ENCODE results near the gene ADGRG1.

The ADGRG1 gene

DNA sequence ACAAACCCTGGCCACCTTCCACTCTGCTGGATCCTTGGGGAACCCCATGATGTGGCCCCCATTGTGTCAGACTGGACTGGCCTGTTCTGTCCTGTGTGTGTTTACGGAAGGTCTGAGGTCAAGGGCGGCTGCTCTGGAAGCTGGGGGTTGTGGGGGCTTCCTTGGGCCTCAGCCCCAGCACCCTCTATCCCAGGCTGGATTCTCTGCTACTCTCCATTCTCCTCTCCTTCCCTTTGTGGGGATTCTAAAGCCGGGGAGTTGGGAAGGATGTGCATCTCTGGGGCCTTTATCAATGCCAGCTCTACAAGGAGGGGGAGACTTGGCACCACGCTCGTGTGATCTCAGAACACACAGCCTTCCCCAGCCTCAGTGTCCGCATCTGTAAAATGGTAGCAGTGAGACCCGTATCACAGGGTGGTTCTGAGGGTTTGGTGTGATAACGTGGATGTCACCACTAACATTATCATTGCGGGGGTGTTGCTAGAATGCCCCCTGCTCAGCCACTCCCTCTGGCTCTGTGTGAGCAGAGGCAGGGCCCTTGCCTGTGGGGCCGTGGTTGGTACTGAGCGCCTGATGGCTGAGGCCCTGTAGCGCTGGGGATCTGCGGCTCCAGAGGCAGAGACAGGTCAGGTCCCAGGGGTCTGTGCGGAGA is 18.1 kb downstream of the ADGRG1 start:
- Histone ChIP-seq H3K9ac (ENCODE audit: low read length) (no peak overlapping the region), H3K27me3 (ENCODE audit: control insufficient read depth, insufficient read depth, low read length) (no peaks in the 10 kb centered on the region), H3K27ac (ENCODE audit: low read depth, low read length) (no peak overlapping the region), H3K36me3 (ENCODE audit: control insufficient read depth, insufficient read depth, low read length) (no peaks in the 10 kb centered on the region), H3K4me1 (ENCODE audit: control insufficient read depth, insufficient read depth, low read length) (no peaks in the 10 kb centered on the region), H3K4me3 (ENCODE audit: low read depth, low read length) (no peak overlapping the region), H3K9me3 (ENCODE audit: control insufficient read depth, insufficient read depth, low read depth, low read length) (no peaks in the 10 kb centered on the region; the same call in 1 of the 2 replicates)

DNA sequence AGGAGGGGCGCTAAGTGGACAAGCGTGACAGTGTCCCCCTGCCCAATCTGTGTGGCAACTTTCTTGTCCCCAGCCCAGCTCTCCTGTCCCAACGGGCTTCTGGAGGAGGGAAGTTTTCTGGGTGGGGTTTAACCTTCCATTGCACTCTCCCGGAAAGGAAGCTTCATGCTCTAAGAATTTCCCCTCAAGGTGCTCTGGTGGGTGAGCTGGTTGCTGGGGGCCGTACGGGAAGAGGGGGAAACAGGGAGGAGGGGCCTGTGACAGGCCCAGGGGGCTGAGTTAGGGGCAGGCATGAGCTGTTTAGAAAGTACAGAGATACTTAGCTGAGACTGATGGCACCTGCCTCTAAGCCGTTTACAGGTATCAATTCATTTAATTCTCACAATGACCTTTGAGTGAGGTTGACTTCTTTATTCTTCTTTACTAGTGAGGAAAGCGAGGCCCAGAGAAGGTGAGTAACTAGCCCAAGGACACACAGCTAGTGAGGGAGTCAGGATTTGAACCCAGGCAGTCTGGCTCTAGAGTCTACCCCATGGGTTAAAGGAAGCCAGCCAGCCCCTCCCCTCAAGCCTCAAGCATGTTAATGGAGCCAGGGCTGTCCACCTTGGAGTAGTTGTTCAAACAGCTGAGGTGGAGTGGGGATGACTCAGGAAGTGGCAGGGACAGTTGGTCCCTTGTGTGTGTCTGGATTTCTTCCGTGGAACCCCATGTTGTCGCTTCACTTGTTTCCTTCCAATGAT is 18.9 kb downstream of the ADGRG1 start:
- H3K4me1 ChIP-seq (ENCODE audit: control insufficient read depth, insufficient read depth, low read length): no peaks in the 10 kb centered on the region
- no peak overlapping the region for H3K9ac ChIP-seq (ENCODE audit: low read length)
- no peaks in the 10 kb centered on the region for H3K27me3 ChIP-seq (ENCODE audit: control insufficient read depth, insufficient read depth, low read length)
- H3K9me3 ChIP-seq (ENCODE audit: control insufficient read depth, insufficient read depth, low read depth, low read length): no peaks in the 10 kb centered on the region; the same call in 1 of the 2 replicates
- H3K36me3 ChIP-seq (ENCODE audit: control insufficient read depth, insufficient read depth, low read length): no peaks in the 10 kb centered on the region
- H3K4me3 ChIP-seq (ENCODE audit: low read depth, low read length): no peak overlapping the region
- no peak overlapping the region for H3K27ac ChIP-seq (ENCODE audit: low read depth, low read length)

DNA sequence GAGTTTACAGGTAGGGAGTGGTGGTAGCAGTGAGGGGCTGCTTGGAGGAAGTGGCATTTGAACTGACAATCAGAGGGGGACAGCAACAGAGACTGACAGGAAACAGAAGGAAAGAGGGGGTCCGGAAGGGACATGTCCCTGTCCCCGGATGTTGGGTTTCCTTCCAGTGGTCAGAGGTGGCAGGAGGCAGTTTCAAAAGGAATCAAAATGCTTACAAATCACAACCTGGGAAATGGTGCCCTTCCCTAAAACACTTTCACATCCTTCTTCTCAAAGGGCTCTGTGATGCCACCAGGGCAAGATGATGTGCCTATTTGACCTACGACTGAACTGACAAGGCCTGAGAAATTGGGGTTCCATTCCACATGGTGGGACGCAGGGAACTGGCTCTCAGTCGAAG is 19.7 kb downstream of the ADGRG1 start:
- H3K36me3 ChIP-seq (ENCODE audit: control insufficient read depth, insufficient read depth, low read length): no peaks in the 10 kb centered on the region
- H3K4me1 ChIP-seq (ENCODE audit: control insufficient read depth, insufficient read depth, low read length): no peaks in the 10 kb centered on the region
- no peak overlapping the region for H3K4me3 ChIP-seq (ENCODE audit: low read depth, low read length)
- H3K27me3 ChIP-seq (ENCODE audit: control insufficient read depth, insufficient read depth, low read length): no peaks in the 10 kb centered on the region
- H3K27ac ChIP-seq (ENCODE audit: low read depth, low read length): no peak overlapping the region
- no peak overlapping the region for H3K9ac ChIP-seq (ENCODE audit: low read length)
- H3K9me3 ChIP-seq (ENCODE audit: control insufficient read depth, insufficient read depth, low read depth, low read length): no peaks in the 10 kb centered on the region; the same call in 1 of the 2 replicates

DNA sequence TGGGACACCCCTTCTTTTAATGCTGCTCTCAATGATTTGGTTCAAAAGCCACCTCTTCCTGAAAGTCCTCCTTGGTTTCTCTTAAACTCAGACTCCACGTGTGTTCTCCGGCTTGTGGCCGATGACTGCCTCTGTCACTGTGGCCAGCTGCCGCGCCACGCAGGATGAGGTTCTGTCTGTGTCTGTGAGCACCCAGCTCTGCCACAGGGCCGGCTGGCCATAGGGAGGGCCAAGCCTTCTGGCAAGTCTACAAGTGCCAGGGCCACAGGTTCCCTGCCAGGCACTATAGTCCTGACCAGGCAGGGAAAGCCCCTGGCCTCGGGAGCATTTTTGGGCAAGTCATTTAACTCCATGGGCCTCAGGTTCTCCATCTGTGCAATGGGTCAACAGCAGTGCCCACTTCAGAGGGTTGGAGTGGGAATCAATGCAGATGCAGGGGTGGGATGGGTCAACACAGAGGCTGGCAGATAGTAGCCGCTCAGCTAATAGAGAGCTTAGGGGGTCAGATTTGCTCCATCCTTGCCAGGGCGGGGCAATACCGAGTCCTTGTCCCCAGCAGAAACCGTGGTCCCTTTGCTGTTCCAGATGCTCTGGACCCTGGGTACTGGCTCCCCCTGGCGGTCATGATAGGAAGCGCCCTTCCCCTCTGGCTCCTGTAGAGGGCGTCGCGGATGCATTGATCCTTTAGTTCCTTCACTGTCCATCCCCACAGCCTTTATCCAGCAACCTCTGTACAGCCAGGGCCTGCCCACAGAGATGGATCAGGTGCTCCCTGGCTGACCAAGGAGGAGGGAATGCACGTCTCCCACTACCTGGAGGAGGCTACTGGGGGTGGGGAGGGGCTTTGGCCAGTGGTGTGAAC is 20.4 kb downstream of the ADGRG1 start:
- Histone ChIP-seq H3K4me3 (ENCODE audit: low read depth, low read length) (no peak overlapping the region), H3K9ac (ENCODE audit: low read length) (no peak overlapping the region), H3K27ac (ENCODE audit: low read depth, low read length) (no peak overlapping the region), H3K36me3 (ENCODE audit: control insufficient read depth, insufficient read depth, low read length) (no peaks in the 10 kb centered on the region), H3K9me3 (ENCODE audit: control insufficient read depth, insufficient read depth, low read depth, low read length) (no peaks in the 10 kb centered on the region; the same call in 1 of the 2 replicates), H3K27me3 (ENCODE audit: control insufficient read depth, insufficient read depth, low read length) (no peaks in the 10 kb centered on the region), H3K4me1 (ENCODE audit: control insufficient read depth, insufficient read depth, low read length) (peaks cover 4% of the 10 kb centered on the region; the same call in 1 of the 2 replicates)

DNA sequence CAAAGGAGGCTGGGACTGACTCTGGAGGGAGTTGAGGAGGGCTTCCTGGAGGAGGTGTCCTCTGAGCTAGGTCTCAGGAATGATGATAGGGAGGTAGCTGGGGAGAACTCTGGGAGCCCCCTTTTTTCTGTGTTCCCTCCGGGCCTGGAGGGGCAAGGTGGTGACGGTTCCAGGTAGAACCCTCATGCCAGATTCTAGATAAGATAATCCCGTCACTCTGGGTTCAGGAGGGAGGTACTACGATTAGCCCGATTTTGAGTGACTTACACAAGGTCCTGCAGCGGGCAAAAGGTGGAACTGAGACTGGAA is 21.0 kb downstream of the ADGRG1 start:
- no peak overlapping the region for H3K4me3 ChIP-seq (ENCODE audit: low read depth, low read length)
- H3K9me3 ChIP-seq (ENCODE audit: control insufficient read depth, insufficient read depth, low read depth, low read length): no peaks in the 10 kb centered on the region; the same call in 1 of the 2 replicates
- no peak overlapping the region for H3K9ac ChIP-seq (ENCODE audit: low read length)
- H3K36me3 ChIP-seq (ENCODE audit: control insufficient read depth, insufficient read depth, low read length): no peaks in the 10 kb centered on the region
- H3K27me3 ChIP-seq (ENCODE audit: control insufficient read depth, insufficient read depth, low read length): no peaks in the 10 kb centered on the region
- H3K4me1 ChIP-seq (ENCODE audit: control insufficient read depth, insufficient read depth, low read length): peaks cover 8% of the 10 kb centered on the region; the same call in 1 of the 2 replicates
- H3K27ac ChIP-seq (ENCODE audit: low read depth, low read length): no peak overlapping the region

DNA sequence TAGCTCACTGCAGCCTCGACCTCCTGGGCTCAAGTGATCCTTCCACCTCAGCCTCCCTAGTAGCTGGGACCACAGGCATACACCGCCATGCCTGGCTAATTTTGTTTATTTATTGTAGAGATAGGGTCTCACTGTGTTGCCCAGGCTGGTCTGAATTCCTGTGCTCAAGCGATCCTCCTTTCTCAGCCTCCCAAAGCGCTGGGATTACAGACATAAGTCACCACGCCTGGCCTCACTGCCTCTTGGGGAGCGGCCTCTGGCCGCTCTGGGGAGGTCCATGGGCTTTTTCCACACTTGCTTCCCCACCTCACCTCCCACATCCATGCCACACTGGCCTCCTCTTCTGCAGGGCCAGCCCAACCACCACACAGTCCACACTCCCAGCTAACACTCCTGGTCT is 21.4 kb downstream of the ADGRG1 start:
- H3K9ac ChIP-seq (ENCODE audit: low read length): no peak overlapping the region
- peaks cover 8% of the 10 kb centered on the region; the same call in 1 of the 2 replicates for H3K4me1 ChIP-seq (ENCODE audit: control insufficient read depth, insufficient read depth, low read length)
- no peak overlapping the region for H3K27ac ChIP-seq (ENCODE audit: low read depth, low read length)
- no peaks in the 10 kb centered on the region for H3K36me3 ChIP-seq (ENCODE audit: control insufficient read depth, insufficient read depth, low read length)
- no peaks in the 10 kb centered on the region for H3K27me3 ChIP-seq (ENCODE audit: control insufficient read depth, insufficient read depth, low read length)
- no peaks in the 10 kb centered on the region for H3K9me3 ChIP-seq (ENCODE audit: control insufficient read depth, insufficient read depth, low read depth, low read length)
- no peak overlapping the region for H3K4me3 ChIP-seq (ENCODE audit: low read depth, low read length)

DNA sequence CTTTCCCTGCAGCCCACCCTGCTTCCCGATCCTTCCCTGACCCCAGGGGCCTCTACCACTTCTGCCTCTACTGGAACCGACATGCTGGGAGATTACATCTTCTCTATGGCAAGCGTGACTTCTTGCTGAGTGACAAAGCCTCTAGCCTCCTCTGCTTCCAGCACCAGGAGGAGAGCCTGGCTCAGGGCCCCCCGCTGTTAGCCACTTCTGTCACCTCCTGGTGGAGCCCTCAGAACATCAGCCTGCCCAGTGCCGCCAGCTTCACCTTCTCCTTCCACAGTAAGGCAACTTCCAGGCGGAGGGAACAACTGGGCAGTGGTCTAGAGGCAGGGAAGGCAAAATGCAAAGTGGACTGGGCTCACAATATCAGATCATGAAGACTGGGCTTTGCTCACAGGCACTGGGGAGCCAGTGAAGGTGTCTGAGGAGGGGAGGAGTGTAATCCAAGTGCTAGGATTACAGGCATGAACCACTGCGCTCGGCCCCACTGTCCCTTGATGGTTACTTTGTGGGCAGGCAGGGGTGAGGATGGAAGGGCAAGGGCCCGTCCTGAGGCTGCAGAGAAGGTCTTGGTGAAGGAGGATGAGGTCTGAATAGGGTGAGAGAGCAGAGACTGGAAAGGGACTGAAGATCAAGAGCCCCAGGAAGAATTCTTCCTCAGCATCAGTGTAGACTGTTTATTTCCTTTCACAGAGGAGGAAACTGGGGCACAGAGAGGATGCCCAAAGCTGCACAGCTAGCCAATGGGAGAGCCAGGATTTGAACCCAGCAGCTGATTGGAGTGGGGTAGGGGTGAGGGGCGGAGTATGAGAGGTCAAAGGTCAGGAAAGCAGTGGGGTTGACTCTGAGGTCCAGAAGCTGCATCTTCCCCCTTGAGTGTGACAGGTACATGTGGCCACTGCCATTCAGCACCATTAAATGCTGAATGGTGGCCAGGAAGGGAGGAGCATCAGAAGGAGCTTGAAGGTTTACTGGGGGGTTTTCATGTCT is 23.2 kb downstream of the ADGRG1 start:
- no peak overlapping the region for H3K4me3 ChIP-seq (ENCODE audit: low read depth, low read length)
- H3K9me3 ChIP-seq (ENCODE audit: control insufficient read depth, insufficient read depth, low read depth, low read length): no peaks in the 10 kb centered on the region
- H3K4me1 ChIP-seq (ENCODE audit: control insufficient read depth, insufficient read depth, low read length): peaks cover 8% of the 10 kb centered on the region; the same call in 1 of the 2 replicates
- no peak overlapping the region for H3K27ac ChIP-seq (ENCODE audit: low read depth, low read length)
- no peaks in the 10 kb centered on the region for H3K27me3 ChIP-seq (ENCODE audit: control insufficient read depth, insufficient read depth, low read length)
- H3K36me3 ChIP-seq (ENCODE audit: control insufficient read depth, insufficient read depth, low read length): no peaks in the 10 kb centered on the region
- H3K9ac ChIP-seq (ENCODE audit: low read length): no peak overlapping the region

DNA sequence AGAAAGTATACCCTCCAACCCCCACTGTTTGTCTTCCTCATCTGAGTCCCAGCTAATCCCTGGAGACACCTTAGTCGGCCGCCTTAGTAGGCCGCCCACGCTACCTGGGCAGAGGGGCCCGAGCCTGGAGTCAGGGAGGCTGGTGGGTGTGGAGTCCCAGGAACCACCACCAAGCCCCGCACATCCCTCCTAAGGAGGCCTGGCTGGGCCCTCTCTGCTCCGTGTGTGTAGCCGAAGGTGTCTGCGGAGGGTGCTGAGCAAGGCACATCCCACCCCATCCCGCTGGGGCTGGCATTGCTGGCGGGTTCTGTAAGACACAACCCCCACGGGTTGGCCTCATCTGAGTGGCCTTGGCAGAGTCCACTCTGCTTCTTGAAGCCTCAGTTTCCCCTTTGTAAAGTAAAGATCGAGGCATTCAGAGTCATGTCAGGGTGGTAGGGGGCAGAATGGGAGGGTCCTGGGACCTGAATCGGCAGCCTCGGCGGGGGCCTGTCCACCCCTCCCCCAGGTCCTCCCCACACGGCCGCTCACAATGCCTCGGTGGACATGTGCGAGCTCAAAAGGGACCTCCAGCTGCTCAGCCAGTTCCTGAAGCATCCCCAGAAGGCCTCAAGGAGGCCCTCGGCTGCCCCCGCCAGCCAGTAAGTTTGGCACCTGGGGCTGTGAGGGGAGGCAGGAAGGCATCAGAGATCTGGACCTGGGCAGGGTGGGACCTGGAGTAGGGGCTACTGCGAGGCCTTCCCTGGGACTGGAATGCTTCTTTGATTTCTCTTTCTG is 24.5 kb downstream of the ADGRG1 start:
- H3K4me3 ChIP-seq (ENCODE audit: low read depth, low read length): no peak overlapping the region
- no peaks in the 10 kb centered on the region for H3K27me3 ChIP-seq (ENCODE audit: control insufficient read depth, insufficient read depth, low read length)
- no peak overlapping the region for H3K27ac ChIP-seq (ENCODE audit: low read depth, low read length)
- H3K9ac ChIP-seq (ENCODE audit: low read length): no peak overlapping the region
- H3K9me3 ChIP-seq (ENCODE audit: control insufficient read depth, insufficient read depth, low read depth, low read length): no peaks in the 10 kb centered on the region
- H3K4me1 ChIP-seq (ENCODE audit: control insufficient read depth, insufficient read depth, low read length): peaks cover 8% of the 10 kb centered on the region; the same call in 1 of the 2 replicates
- no peaks in the 10 kb centered on the region for H3K36me3 ChIP-seq (ENCODE audit: control insufficient read depth, insufficient read depth, low read length)

DNA sequence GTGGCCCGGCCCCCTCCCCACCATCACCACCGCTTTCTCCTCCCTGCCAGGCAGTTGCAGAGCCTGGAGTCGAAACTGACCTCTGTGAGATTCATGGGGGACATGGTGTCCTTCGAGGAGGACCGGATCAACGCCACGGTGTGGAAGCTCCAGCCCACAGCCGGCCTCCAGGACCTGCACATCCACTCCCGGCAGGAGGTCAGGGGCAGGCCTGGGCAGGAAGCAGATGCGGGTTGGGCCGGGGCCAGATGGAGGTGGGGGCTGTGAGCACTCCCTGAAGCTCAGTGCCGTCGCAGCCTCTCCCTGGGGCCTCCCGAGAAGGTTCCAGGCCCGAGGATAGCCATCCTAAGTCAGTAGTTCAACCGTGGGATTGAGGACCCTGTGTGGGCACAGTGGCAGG is 25.5 kb downstream of the ADGRG1 start:
- Histone ChIP-seq H3K4me1 (ENCODE audit: control insufficient read depth, insufficient read depth, low read length) (peaks cover 8% of the 10 kb centered on the region; the same call in 1 of the 2 replicates), H3K27ac (ENCODE audit: low read depth, low read length) (no peak overlapping the region)

More for the DNA sequence above, 25.5 kb downstream of the ADGRG1 start:
- Histone ChIP-seq H3K4me3 (ENCODE audit: low read depth, low read length) (no peak overlapping the region), H3K36me3 (ENCODE audit: control insufficient read depth, insufficient read depth, low read length) (no peaks in the 10 kb centered on the region), H3K27me3 (ENCODE audit: control insufficient read depth, insufficient read depth, low read length) (no peaks in the 10 kb centered on the region), H3K9me3 (ENCODE audit: control insufficient read depth, insufficient read depth, low read depth, low read length) (no peaks in the 10 kb centered on the region), H3K9ac (ENCODE audit: low read length) (no peak overlapping the region)

All from HUES6 (cell line).